Thyroid gland (tissue), 4 donors: Measurements from ENCODE around the gene CDC25B. TPM values are rescaled to one million over a fixed set of nuclear protein-coding genes. Genes with fewer than 3 reads are reported as not detected.
A peak's percentile ranks its signal among the peaks of the same experiment; 100 is the strongest.

ENCODE experiments used
- DNase-seq, 2 donors: peaks; one replicate each; pipeline ENCODE4 v3.0.0-alpha.2; 2019
- H3K27ac ChIP-seq, 3 donors: fragments of 200-600 bp; sonication (generic); 1 replicate in 2 of 3; 2 replicates in 1 of 3; pipeline ENCODE4 v1.5.1; 2016 to 2019; ENCODE audit warnings: mild to moderate bottlenecking in 1 of 3, moderate library complexity in 1 of 3
- H3K27me3 ChIP-seq: fragments of 200-600 bp; sonication (generic); one replicate; pipeline ENCODE4 v1.5.1; 2019
- H3K36me3 ChIP-seq, 2 donors: fragments of 200-600 bp; sonication (generic); one replicate each; pipeline ENCODE4 v1.5.1; 2016 to 2019
- H3K4me1 ChIP-seq, 2 donors: fragments of 200-600 bp; sonication (generic); one replicate each; pipeline ENCODE4 v1.5.1; 2017 to 2019
- H3K4me3 ChIP-seq, 3 donors: fragments of 200-600 bp; sonication (generic); replicated peaks in 1 of 3; 1 replicate in 2 of 3; 2 replicates in 1 of 3; pipeline ENCODE4 v1.5.1; 2016; ENCODE audit warnings: mild to moderate bottlenecking in 1 of 3
- H3K9me3 ChIP-seq: fragments of 200-600 bp; sonication (generic); one replicate; pipeline ENCODE4 v1.5.1; 2017
- POLR2A ChIP-seq, 2 donors: fragments of 450-650 bp; IDR thresholded peaks; one replicate each; pipeline ENCODE4 v1.6.1; 2017; ENCODE audit warnings: antibody characterized with exemption in 2 of 2, mild to moderate bottlenecking in 2 of 2, moderate library complexity in 1 of 2
- WGBS, 2 donors: methylation state at CpG; one replicate each; pipeline ENCODE4 v1.1.5; 2017; 5-methylcytosine and 5-hydroxymethylcytosine counted together
- intact Hi-C: fragments of 100-400 bp; cut with DNase I; formaldehyde crosslinking; loops from one replicate; pipeline ENCODE4 v1.15.1; 2023
- total RNA-seq, 4 donors: library from RNA; depleted of rRNA; stranded (reverse); fragments of >200 nt; gene quantifications; one replicate each; pipeline ENCODE4 v1.2.3, GENCODE V29; 2016
- TF ChIP-seq, protein P1 (sequence below), 6 experiments: fragments of 200-600 bp in 3 of 6; fragments of 450-650 bp in 3 of 6; sonication (generic) in 3 of 6; IDR thresholded peaks; one replicate each; pipeline ENCODE4 v1.5.1; 2016 to 2019; ENCODE audit warnings: antibody characterized with exemption in 6 of 6, mild to moderate bottlenecking in 2 of 6, inconsistent platforms in 1 of 6, moderate library complexity in 1 of 6

Gene CDC25B
- total RNA-seq, 4 donors from 2014 or later: 23.7 to 43.9 (median 27.8) TPM

DNA sequence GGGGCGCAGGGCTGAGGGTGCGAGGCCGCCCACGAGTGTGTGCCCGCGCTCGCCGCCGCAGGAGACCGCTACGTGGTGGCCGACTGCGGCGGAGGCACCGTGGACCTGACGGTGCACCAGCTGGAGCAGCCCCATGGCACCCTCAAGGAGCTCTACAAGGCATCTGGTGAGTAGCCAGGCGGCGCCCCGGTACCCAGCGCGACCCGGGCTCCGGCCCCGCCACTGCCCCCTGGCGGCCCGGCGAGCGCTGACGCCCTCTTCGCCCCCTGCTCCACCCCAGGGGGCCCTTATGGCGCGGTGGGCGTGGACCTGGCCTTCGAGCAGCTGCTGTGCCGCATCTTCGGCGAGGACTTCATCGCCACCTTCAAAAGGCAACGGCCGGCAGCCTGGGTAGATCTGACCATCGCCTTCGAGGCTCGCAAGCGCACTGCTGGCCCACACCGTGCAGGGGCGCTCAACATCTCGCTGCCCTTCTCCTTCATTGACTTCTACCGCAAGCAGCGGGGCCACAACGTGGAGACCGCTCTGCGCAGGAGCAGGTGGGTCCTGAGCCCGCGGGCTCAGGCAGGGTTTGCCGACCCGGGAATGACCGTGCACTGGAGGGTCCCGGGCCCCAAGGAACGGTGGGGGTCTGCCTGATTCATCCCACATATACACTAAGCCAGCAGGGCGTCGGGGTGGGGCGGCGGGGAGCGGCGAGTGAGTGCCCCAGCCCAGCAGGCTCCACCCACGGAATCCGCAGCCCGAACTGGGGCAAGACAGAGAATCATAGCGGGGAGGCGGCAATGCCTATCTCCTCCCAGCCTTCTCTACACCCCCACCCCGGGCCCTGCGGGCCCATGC is 46.2 kb upstream of the CDC25B start:
- 34 to 51% methylated on average over 22 to 33 of the region's 72 CpGs for WGBS, 2 donors
- Histone ChIP-seq H3K36me3 (no peaks in the 10 kb centered on the region), H3K27me3 (no peaks in the 10 kb centered on the region), H3K4me1 (peaks cover 6 to 26% of the 10 kb centered on the region in 2 donors), H3K27ac (no peak overlapping the region), H3K4me3 (no peak overlapping the region), H3K9me3 (no peaks in the 10 kb centered on the region)
- DNase-seq: peak; percentile 48 to 51
- intact Hi-C loops: no loop called here
- TF ChIP-seq, protein P1, sequence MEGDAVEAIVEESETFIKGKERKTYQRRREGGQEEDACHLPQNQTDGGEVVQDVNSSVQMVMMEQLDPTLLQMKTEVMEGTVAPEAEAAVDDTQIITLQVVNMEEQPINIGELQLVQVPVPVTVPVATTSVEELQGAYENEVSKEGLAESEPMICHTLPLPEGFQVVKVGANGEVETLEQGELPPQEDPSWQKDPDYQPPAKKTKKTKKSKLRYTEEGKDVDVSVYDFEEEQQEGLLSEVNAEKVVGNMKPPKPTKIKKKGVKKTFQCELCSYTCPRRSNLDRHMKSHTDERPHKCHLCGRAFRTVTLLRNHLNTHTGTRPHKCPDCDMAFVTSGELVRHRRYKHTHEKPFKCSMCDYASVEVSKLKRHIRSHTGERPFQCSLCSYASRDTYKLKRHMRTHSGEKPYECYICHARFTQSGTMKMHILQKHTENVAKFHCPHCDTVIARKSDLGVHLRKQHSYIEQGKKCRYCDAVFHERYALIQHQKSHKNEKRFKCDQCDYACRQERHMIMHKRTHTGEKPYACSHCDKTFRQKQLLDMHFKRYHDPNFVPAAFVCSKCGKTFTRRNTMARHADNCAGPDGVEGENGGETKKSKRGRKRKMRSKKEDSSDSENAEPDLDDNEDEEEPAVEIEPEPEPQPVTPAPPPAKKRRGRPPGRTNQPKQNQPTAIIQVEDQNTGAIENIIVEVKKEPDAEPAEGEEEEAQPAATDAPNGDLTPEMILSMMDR (IDR thresholded peaks at IDR 0.05): peak; percentile 41 to 86 (median 62)
- TF ChIP-seq POLR2A (IDR thresholded peaks at IDR 0.05): no peak

- no peaks in the 10 kb centered on the region for H3K36me3 ChIP-seq
These were observed 44.8 kb upstream of the CDC25B start for GRCh38 chr20:3751305-3751674.

DNA sequence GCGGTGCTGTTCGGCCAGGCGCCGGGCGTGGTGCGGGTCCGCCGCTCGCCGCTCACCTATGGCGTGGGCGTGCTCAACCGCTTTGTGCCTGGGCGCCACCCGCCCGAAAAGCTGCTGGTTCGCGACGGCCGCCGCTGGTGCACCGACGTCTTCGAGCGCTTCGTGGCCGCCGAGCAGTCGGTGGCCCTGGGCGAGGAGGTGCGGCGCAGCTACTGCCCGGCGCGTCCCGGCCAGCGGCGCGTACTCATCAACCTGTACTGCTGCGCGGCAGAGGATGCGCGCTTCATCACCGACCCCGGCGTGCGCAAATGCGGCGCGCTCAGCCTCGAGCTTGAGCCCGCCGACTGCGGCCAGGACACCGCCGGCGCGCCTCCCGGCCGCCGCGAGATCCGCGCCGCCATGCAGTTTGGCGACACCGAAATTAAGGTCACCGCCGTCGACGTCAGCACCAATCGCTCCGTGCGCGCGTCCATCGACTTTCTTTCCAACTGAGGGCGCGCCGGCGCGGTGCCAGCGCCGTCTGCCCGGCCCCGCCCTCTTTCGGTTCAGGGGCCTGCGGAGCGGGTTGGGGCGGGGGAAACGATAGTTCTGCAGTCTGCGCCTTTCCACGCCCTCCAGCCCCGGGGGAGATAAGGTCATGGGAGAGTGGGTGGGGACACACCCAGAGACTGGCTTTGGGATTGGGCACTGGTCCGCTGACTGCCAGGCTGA is 44.3 kb upstream of the CDC25B start:
- no peaks in the 10 kb centered on the region for H3K27me3 ChIP-seq
- peak; percentile 51 to 63 for DNase-seq
- H3K4me3 ChIP-seq: peak overlapping the region in 1 of 3 donors; percentile 19
- WGBS, 2 donors: 35 to 55% methylated on average over 25 to 49 of the region's 95 CpGs
- TF ChIP-seq, protein P1 (IDR thresholded peaks at IDR 0.05): no peak
- no peak for TF ChIP-seq POLR2A (IDR thresholded peaks at IDR 0.05)
- peaks cover 6 to 21% of the 10 kb centered on the region in 2 donors for H3K4me1 ChIP-seq
- no peak overlapping the region for H3K27ac ChIP-seq
- H3K9me3 ChIP-seq: no peaks in the 10 kb centered on the region
- intact Hi-C loops: no loop called here
- no peaks in the 10 kb centered on the region for H3K36me3 ChIP-seq

More at GRCh38 chr20:3751305-3751674, 44.8 kb upstream of the CDC25B start:
- Histone ChIP-seq H3K9me3 (no peaks in the 10 kb centered on the region), H3K27ac (no peak overlapping the region), H3K27me3 (no peaks in the 10 kb centered on the region), H3K4me3 (peak overlapping the region in 1 of 3 donors; percentile 19), H3K4me1 (peaks cover 6 to 21% of the 10 kb centered on the region in 2 donors)
- TF ChIP-seq POLR2A (IDR thresholded peaks at IDR 0.05): no peak
- TF ChIP-seq, protein P1 (IDR thresholded peaks at IDR 0.05): no peak
- WGBS, 2 donors: 73 to 74% methylated on average over 7 to 9 of the region's 31 CpGs
- no peak for DNase-seq
- intact Hi-C loops: no loop called here

GRCh38 chr20:3752386-3752759 is 43.7 kb upstream of the CDC25B start:
- Histone ChIP-seq H3K9me3 (no peaks in the 10 kb centered on the region), H3K4me3 (peak overlapping the region in 1 of 3 donors; percentile 19), H3K36me3 (no peaks in the 10 kb centered on the region), H3K4me1 (peaks cover 6 to 21% of the 10 kb centered on the region in 2 donors), H3K27me3 (no peaks in the 10 kb centered on the region), H3K27ac (no peak overlapping the region)
- no peak for TF ChIP-seq POLR2A (IDR thresholded peaks at IDR 0.05)
- TF ChIP-seq, protein P1 (IDR thresholded peaks at IDR 0.05): no peak
- intact Hi-C loops: no loop called here
- DNase-seq: no peak
- WGBS, 2 donors: 46 to 59% methylated on average over 13 of the region's 13 CpGs

GRCh38 chr20:3753098-3753497 is 43.0 kb upstream of the CDC25B start:
- peak; percentile 57 to 59 for DNase-seq
- H3K9me3 ChIP-seq: no peaks in the 10 kb centered on the region
- H3K27ac ChIP-seq: no peak overlapping the region
- peaks cover 6 to 21% of the 10 kb centered on the region in 2 donors for H3K4me1 ChIP-seq
- H3K27me3 ChIP-seq: no peaks in the 10 kb centered on the region
- WGBS, 2 donors: 38 to 50% methylated on average over 4 of the region's 4 CpGs
- intact Hi-C loops: no loop called here
- TF ChIP-seq, protein P1 (IDR thresholded peaks at IDR 0.05): peak in 4 of 6 experiments; percentile 40 to 69 (median 52)
- no peak for TF ChIP-seq POLR2A (IDR thresholded peaks at IDR 0.05)
- H3K4me3 ChIP-seq: no peak overlapping the region
- H3K36me3 ChIP-seq: no peaks in the 10 kb centered on the region
